Tibial nerve (tissue), 4 donors: ENCODE results near the gene PLEKHG1. TPM values are rescaled to one million over a fixed set of nuclear protein-coding genes. Genes with fewer than 3 reads are reported as not detected.

Experiments used
- DNase-seq, 2 donors: peaks; one replicate each; pipeline ENCODE4 v3.0.0-alpha.2; 2019; ENCODE audit warnings: low spot score in 2 of 2
- H3K27ac ChIP-seq, 4 donors: fragments of 200-600 bp; sonication (generic) in 3 of 4; one replicate each; pipeline ENCODE4 v1.5.1; 2017 to 2019; ENCODE audit warnings: mild to moderate bottlenecking in 1 of 4
- H3K27me3 ChIP-seq, 2 donors: fragments of 200-600 bp; sonication (generic) in 1 of 2; one replicate each; pipeline versions ENCODE4 v1.5.1 to v1.6.0; 2017 to 2019
- H3K36me3 ChIP-seq, 3 donors: fragments of 200-600 bp; sonication (generic); one replicate each; pipeline ENCODE4 v1.5.1; 2018 to 2019
- H3K4me1 ChIP-seq, 4 donors: fragments of 200-600 bp; sonication (generic) in 3 of 4; one replicate each; pipeline ENCODE4 v1.5.1; 2017 to 2019
- H3K4me3 ChIP-seq, 4 donors: fragments of 200-600 bp; sonication (generic) in 3 of 4; one replicate each; pipeline ENCODE4 v1.5.1; 2017 to 2019; ENCODE audit warnings: mild to moderate bottlenecking in 1 of 4, moderate library complexity in 1 of 4
- H3K9me3 ChIP-seq, 4 donors: fragments of 200-600 bp; sonication (generic) in 3 of 4; one replicate each; pipeline ENCODE4 v1.5.1; 2017 to 2019
- CTCF ChIP-seq, 5 experiments: fragments of 200-600 bp in 3 of 5; fragments of 450-650 bp in 2 of 5; sonication (generic) in 3 of 5; IDR thresholded peaks; one replicate each; pipeline ENCODE4 v1.5.1; 2016 to 2019; ENCODE audit warnings: antibody characterized with exemption in 5 of 5, mild to moderate bottlenecking in 3 of 5, moderate library complexity in 2 of 5
- EP300 ChIP-seq, 2 donors: sonication (generic); formaldehyde crosslinking; IDR thresholded peaks; one replicate each; pipeline ENCODE4 v1.6.1; 2017; ENCODE audit warnings: antibody characterized with exemption in 2 of 2, mild to moderate bottlenecking in 1 of 2
- POLR2A ChIP-seq, 2 donors: fragments of 450-650 bp; IDR thresholded peaks; one replicate each; pipeline ENCODE4 v1.6.1; 2017; ENCODE audit warnings: antibody characterized with exemption in 2 of 2, mild to moderate bottlenecking in 2 of 2, moderate library complexity in 2 of 2
- WGBS, 2 donors: methylation state at CpG; one replicate each; pipeline ENCODE4 v1.1.5; 2018; 5-methylcytosine and 5-hydroxymethylcytosine counted together
- total RNA-seq, 4 donors: library from RNA; depleted of rRNA; stranded (reverse); fragments of >200 nt; gene quantifications; one replicate each; pipeline ENCODE4 v1.1.0, GENCODE V29; 2016

Gene PLEKHG1
- total RNA-seq, 4 donors from 2014 or later = 25.6 to 50.1 (median 39.7) TPM

- Histone ChIP-seq H3K4me1 (peaks cover 0 to 6% (median 3%) of the 10 kb centered on the region in 4 donors), H3K4me3 (no peak overlapping the region), H3K27me3 (no peaks in the 10 kb centered on the region), H3K27ac (no peak overlapping the region), H3K36me3 (no peaks in the 10 kb centered on the region), H3K9me3 (peaks cover 0 to 4% (median 0%) of the 10 kb centered on the region in 4 donors)
- no peak for DNase-seq
- TF ChIP-seq EP300 (IDR thresholded peaks at IDR 0.05) (no peak), CTCF (IDR thresholded peaks at IDR 0.05) (no peak), POLR2A (IDR thresholded peaks at IDR 0.05) (no peak)
- WGBS, 2 donors = 60 to 69% methylated on average over 2 of the region's 2 CpGs
Measured at GRCh38 chr6:150569161-150569560, 30.5 kb upstream of the PLEKHG1 start.

GRCh38 chr6:150573041-150573681 lies 26.5 kb upstream of the PLEKHG1 start:
- TF ChIP-seq EP300 (IDR thresholded peaks at IDR 0.05) = no peak
- no peak for TF ChIP-seq POLR2A (IDR thresholded peaks at IDR 0.05)
- no peak for TF ChIP-seq CTCF (IDR thresholded peaks at IDR 0.05)
- no peak for DNase-seq
- no peak overlapping the region for H3K27ac ChIP-seq
- 44 to 56% methylated on average over 10 of the region's 10 CpGs for WGBS, 2 donors
- H3K27me3 ChIP-seq = no peaks in the 10 kb centered on the region
- H3K4me1 ChIP-seq = peaks cover 0 to 6% (median 2%) of the 10 kb centered on the region in 4 donors
- H3K36me3 ChIP-seq = no peaks in the 10 kb centered on the region
- H3K4me3 ChIP-seq = no peak overlapping the region
- no peaks in the 10 kb centered on the region for H3K9me3 ChIP-seq

- no peak for DNase-seq
- no peak overlapping the region for H3K4me3 ChIP-seq
- no peak overlapping the region for H3K27ac ChIP-seq
- no peaks in the 10 kb centered on the region for H3K27me3 ChIP-seq
- H3K4me1 ChIP-seq = peaks cover 0 to 6% (median 0%) of the 10 kb centered on the region in 4 donors
- H3K9me3 ChIP-seq = no peaks in the 10 kb centered on the region
- TF ChIP-seq CTCF (IDR thresholded peaks at IDR 0.05) = no peak
- no peaks in the 10 kb centered on the region for H3K36me3 ChIP-seq
- 84 to 91% methylated on average over 5 to 6 of the region's 6 CpGs for WGBS, 2 donors
Measured at GRCh38 chr6:150575836-150576235, 23.8 kb upstream of the PLEKHG1 start.

GRCh38 chr6:150576651-150577226 lies 22.9 kb upstream of the PLEKHG1 start:
- Histone ChIP-seq H3K9me3 (no peaks in the 10 kb centered on the region), H3K27ac (no peak overlapping the region), H3K27me3 (no peaks in the 10 kb centered on the region), H3K4me3 (no peak overlapping the region), H3K4me1 (peaks cover 0 to 6% (median 0%) of the 10 kb centered on the region in 4 donors), H3K36me3 (no peaks in the 10 kb centered on the region)
- no peak for TF ChIP-seq POLR2A (IDR thresholded peaks at IDR 0.05)
- WGBS, 2 donors = 80 to 88% methylated on average over 14 to 15 of the region's 15 CpGs
- no peak for DNase-seq

- H3K4me3 ChIP-seq = no peak overlapping the region
- no peak overlapping the region for H3K27ac ChIP-seq
- peaks cover 0 to 11% (median 0%) of the 10 kb centered on the region in 4 donors for H3K4me1 ChIP-seq
- WGBS, 2 donors = 67 to 74% methylated on average over 4 of the region's 4 CpGs
- no peaks in the 10 kb centered on the region for H3K9me3 ChIP-seq
- H3K27me3 ChIP-seq = no peaks in the 10 kb centered on the region
- no peak for DNase-seq
- TF ChIP-seq EP300 (IDR thresholded peaks at IDR 0.05) = no peak
- no peak for TF ChIP-seq CTCF (IDR thresholded peaks at IDR 0.05)
- TF ChIP-seq POLR2A (IDR thresholded peaks at IDR 0.05) = no peak
- H3K36me3 ChIP-seq = no peaks in the 10 kb centered on the region
Measured at GRCh38 chr6:150579611-150580010, 20.1 kb upstream of the PLEKHG1 start.
